Endothelial cell of umbilical vein (primary cell): ENCODE results near the gene ASXL1. TPM values are rescaled to one million over a fixed set of nuclear protein-coding genes. Genes with fewer than 3 reads are reported as not detected.
"Not testable (repeated sequence)": the region's sequence is repeated elsewhere in the genome, so short reads cannot be mapped to it uniquely, and the experiment has no call there.

Experiments used
- BruUV-seq: library from RNA; stranded (reverse); fragments of 400-500 nt; replicated peaks from 2 replicates; lab custom pipeline; 2021; lab: Mats Ljungman, UMichigan
- CTCF ChIA-PET: fragments of 300-600, 350-600 bp; sonication (Branson Sonifier 250); formaldehyde crosslinking; loops from one replicate; lab custom pipeline; 2021; ENCODE audit warnings: antibody characterized with exemption, inconsistent platforms; lab: Charles Lee
- POLR2A ChIA-PET: fragments of 300-600, 350-600 bp; sonication (Branson Sonifier 250); formaldehyde crosslinking; loops from one replicate; lab custom pipeline; 2021; ENCODE audit warnings: antibody characterized with exemption, inconsistent platforms; lab: Charles Lee
- DNase-seq: peaks from one replicate; pipeline ENCODE4 v3.0.0-alpha.2; 2011; ENCODE audit warnings: low read depth, low spot score
- FAIRE-seq: peaks from 2 replicates; lab custom pipeline; 2011; peaks lifted over from hg19 to GRCh38; lab: Jason Lieb, UNC
- H2AFZ ChIP-seq: 2 replicates; pipeline ENCODE4 v1.6.0; 2012; ENCODE audit warnings: low read depth, low read length, control low read depth, inconsistent platforms
- H3K27ac ChIP-seq: 2 replicates; pipeline ENCODE4 v1.5.1; 2011; ENCODE audit warnings: low read depth, mild to moderate bottlenecking, control low read depth, low read length, moderate library complexity; ENCODE audit not compliant: insufficient read depth
- H3K27me3 ChIP-seq, 2 experiments: 2 replicates each; pipeline versions ENCODE4 v1.6.0 to v1.6.1; 2011; ENCODE audit warnings: low read length in 2 of 2, mixed read lengths in 1 of 2; ENCODE audit not compliant: control insufficient read depth in 2 of 2, insufficient read depth in 2 of 2
- H3K36me3 ChIP-seq, 2 experiments: 2 replicates in 1 of 2; 3 replicates in 1 of 2; pipeline ENCODE4 v1.5.1; 2011; ENCODE audit warnings: low read length in 2 of 2, mild to moderate bottlenecking in 1 of 2, moderate library complexity in 1 of 2; ENCODE audit not compliant: control insufficient read depth in 2 of 2, insufficient read depth in 2 of 2; ENCODE audit errors: extremely low read depth in 1 of 2
- H3K4me1 ChIP-seq: 3 replicates; pipeline ENCODE4 v1.5.1; 2011; ENCODE audit warnings: mild to moderate bottlenecking, low read length; ENCODE audit not compliant: control insufficient read depth, insufficient read depth; ENCODE audit errors: extremely low read depth
- H3K4me2 ChIP-seq: 2 replicates; pipeline ENCODE4 v1.6.1; 2011; ENCODE audit warnings: low read length, control low read depth, mixed read lengths; ENCODE audit not compliant: insufficient read depth
- H3K4me3 ChIP-seq, 3 experiments: fragments of 200-600 bp in 1 of 3; sonication (generic), shearing (Covaris generic) in 1 of 3; replicated peaks in 1 of 3; 2 replicates each; pipeline ENCODE4 v1.5.1; 2011 to 2016; ENCODE audit warnings: control low read depth in 3 of 3, low read length in 3 of 3, mild to moderate bottlenecking in 2 of 3, inconsistent platforms in 1 of 3, low read depth in 1 of 3, moderate library complexity in 1 of 3; ENCODE audit not compliant: insufficient read depth in 1 of 3
- H3K79me2 ChIP-seq: 2 replicates; pipeline ENCODE4 v1.6.0; 2012; ENCODE audit warnings: low read length, inconsistent platforms; ENCODE audit not compliant: control insufficient read depth, insufficient read depth
- H3K9ac ChIP-seq: replicated peaks from 2 replicates; pipeline ENCODE3; 2011; ENCODE audit warnings: low read length, control low read depth; ENCODE audit not compliant: insufficient read depth; ENCODE audit errors: extremely low read depth
- H3K9me1 ChIP-seq: replicated peaks from 3 replicates; pipeline ENCODE4 v1.6.0; 2011; ENCODE audit warnings: mild to moderate bottlenecking, low read length; ENCODE audit not compliant: control insufficient read depth, insufficient read depth; ENCODE audit errors: extremely low read depth
- H3K9me3 ChIP-seq: replicated peaks from 2 replicates; pipeline ENCODE4 v1.5.1; 2012; ENCODE audit warnings: low read length, inconsistent platforms; ENCODE audit not compliant: control insufficient read depth, insufficient read depth
- H4K20me1 ChIP-seq: replicated peaks from 2 replicates; pipeline ENCODE3; 2011; ENCODE audit warnings: mild to moderate bottlenecking, low read length; ENCODE audit not compliant: control insufficient read depth, insufficient read depth; ENCODE audit errors: extremely low read depth
- CTCF ChIP-seq, 2 donors: IDR thresholded peaks; 1 replicate in 1 of 2; 2 replicates in 1 of 2; pipeline ENCODE4 v1.5.1; 2011; ENCODE audit warnings: low read length in 2 of 2, mild to moderate bottlenecking in 2 of 2, moderate library complexity in 2 of 2, control low read depth in 1 of 2, inconsistent platforms in 1 of 2, low read depth in 1 of 2; ENCODE audit not compliant: insufficient read depth in 1 of 2; ENCODE audit errors: extremely low read depth in 1 of 2
- EZH2 ChIP-seq: IDR thresholded peaks from 2 replicates; pipeline ENCODE4 v1.6.1; 2012; ENCODE audit warnings: borderline replicate concordance, low read depth, mild to moderate bottlenecking, moderate library complexity, low read length, inconsistent platforms; ENCODE audit not compliant: severe bottlenecking
- GATA2 ChIP-seq: IDR thresholded peaks from 2 replicates; pipeline ENCODE4 v1.7.0; 2011; ENCODE audit warnings: low read depth, mild to moderate bottlenecking, moderate library complexity, mixed read lengths, low read length; ENCODE audit not compliant: insufficient read length, insufficient read depth
- MYC ChIP-seq: IDR thresholded peaks from one replicate; pipeline ENCODE4 v1.6.1; 2011; ENCODE audit warnings: mild to moderate bottlenecking, low read depth, low read length
- POLR2A ChIP-seq: IDR thresholded peaks from 2 replicates; pipeline ENCODE4 v1.6.1; 2012; ENCODE audit warnings: low read depth, mild to moderate bottlenecking, control low read depth, low read length
- POLR2AphosphoS5 ChIP-seq: IDR thresholded peaks from 2 replicates; pipeline ENCODE4 v1.6.1; 2012; ENCODE audit warnings: low read depth, mild to moderate bottlenecking, control low read depth, low read length, moderate library complexity; ENCODE audit not compliant: insufficient read depth
- dilution Hi-C: fragments of 300-500 bp; cut with MboI; formaldehyde crosslinking; loops from one replicate; pipeline ENCODE4 v1.15.0; 2019; ENCODE audit warnings: low sequenced_read_pairs; ENCODE audit not compliant: extremely low pct_ligation_motif_present
- intact Hi-C: fragments of 100-400 bp; cut with micrococcal nuclease; formaldehyde crosslinking; loops from one replicate; pipeline ENCODE4 v1.10.0; 2022
- polyA plus RNA-seq, 4 experiments: library from polyadenylated mRNA; depleted of rRNA in 3 of 4; stranded (reverse) in 3 of 4; unstranded in 1 of 4; fragments of >200 nt; gene quantifications; 2 replicates each; pipeline versions ENCODE4 v1.2.1 to v1.2.3, GENCODE V29; 2011 to 2012; ENCODE audit warnings: missing spikeins in 1 of 4
- total RNA-seq: library from RNA; stranded (reverse); gene quantifications from 2 replicates; pipeline ENCODE4 v1.2.3, GENCODE V29; 2021

Gene ASXL1
- total and polyA plus RNA-seq, 2 donors (not counting 3 experiments of a cell fraction or from before 2014, with no cell fraction given) = 45.4 to 101 TPM

GRCh38 chr20:32382102-32382950 is 24.2 kb downstream of the ASXL1 start:
- Histone ChIP-seq H3K9me1 (no peaks in the 10 kb centered on the region), H3K4me3 (no peak overlapping the region), H3K9me3 (no peaks in the 10 kb centered on the region), H4K20me1 (peaks cover 2% of the 10 kb centered on the region), H3K9ac (no peak overlapping the region), H3K27me3 (no peaks in the 10 kb centered on the region), H3K79me2 (peaks cover 63% of the 10 kb centered on the region), H3K36me3 (peaks cover 0 to 1% of the 10 kb centered on the region in 2 experiments), H2AFZ (no peak overlapping the region), H3K27ac (no peak overlapping the region), H3K4me1 (peaks cover 10% of the 10 kb centered on the region), H3K4me2 (no peak overlapping the region)
- ChIA-PET POLR2A (no interaction called here), CTCF (no interaction called here)
- no peak for TF ChIP-seq POLR2A
- TF ChIP-seq GATA2 = no peak
- no peak for TF ChIP-seq CTCF (IDR thresholded peaks at IDR 0.05; ENCODE audit: extremely low read depth in 1 of 2, insufficient read depth in 1 of 2, low read depth in 1 of 2, low read length in 2 of 2)
- TF ChIP-seq MYC = no peak
- TF ChIP-seq EZH2 = no peak
- TF ChIP-seq POLR2AphosphoS5 = no peak
- DNase-seq (no peak), FAIRE-seq (no peak)
- intact Hi-C loops (no loop called here), dilution Hi-C loops (no loop called here)
- no TSS peak for BruUV-seq

- H3K4me1 ChIP-seq, H3K36me3 ChIP-seq, H3K27ac ChIP-seq, H4K20me1 ChIP-seq, H3K9me3 ChIP-seq, H3K4me2 ChIP-seq, BruUV-seq, intact Hi-C loops, POLR2A ChIA-PET, FAIRE-seq, H3K9ac ChIP-seq, H3K27me3 ChIP-seq, H3K9me1 ChIP-seq, DNase-seq, dilution Hi-C loops, CTCF ChIA-PET, H3K4me3 ChIP-seq, H2AFZ ChIP-seq: not testable (repeated sequence)
- H3K79me2 ChIP-seq = peaks cover 64% of the 10 kb centered on the region
These were observed 25.3 kb downstream of the ASXL1 start for GRCh38 chr20:32383441-32383840.
